HG03103 (cell line): ENCODE measurements around the gene FAM50A.

Experiments
- ATAC-seq: cut with Tn5 transposase; IDR thresholded peaks from one replicate; pipeline ENCODE4 v1.9.1; 2021; ENCODE audit warnings: low read depth; ENCODE audit not compliant: unreplicated experiment

The FAM50A gene

GRCh38 chrX:154436983-154437752 lies 6.8 kb upstream of the FAM50A start, which contains the start of gene GDI1:
GDI1 (plus strand) TSS chrX:154437154; CDS start chrX:154437255, 101 bp downstream.
- ATAC-seq, result no peak

GRCh38 chrX:154437971-154438893 lies 5.7 kb upstream of the FAM50A start:
- ATAC-seq, result no peak

GRCh38 chrX:154439841-154440240 lies 4.1 kb upstream of the FAM50A start:
- no peak for ATAC-seq

- ATAC-seq, result no peak
Observed at GRCh38 chrX:154440623-154441357, 3.2 kb upstream of the FAM50A start.

- ATAC-seq, result no peak
Observed at GRCh38 chrX:154441564-154441963, 2.4 kb upstream of the FAM50A start.

- no peak for ATAC-seq
Observed at GRCh38 chrX:154441984-154442707, 1.8 kb upstream of the FAM50A start.

GRCh38 chrX:154443479-154443910 lies 446 bp upstream of the FAM50A start:
- no peak for ATAC-seq

- ATAC-seq, result no peak
Observed at GRCh38 chrX:154444755-154445246, 860 bp downstream of the FAM50A start.

- no peak for ATAC-seq
Observed at GRCh38 chrX:154445776-154446175, 1.8 kb downstream of the FAM50A start.

GRCh38 chrX:154446430-154446829 lies 2.5 kb downstream of the FAM50A start:
- ATAC-seq, result no peak

- no peak for ATAC-seq
Observed at GRCh38 chrX:154448484-154448883, 4.5 kb downstream of the FAM50A start.

- ATAC-seq, result no peak
Observed at GRCh38 chrX:154449618-154450017, 5.7 kb downstream of the FAM50A start.

GRCh38 chrX:154450312-154450711 lies 6.4 kb downstream of the FAM50A start:
- no peak for ATAC-seq

GRCh38 chrX:154452823-154453222 lies 8.9 kb downstream of the FAM50A start:
- ATAC-seq, result no peak

GRCh38 chrX:154457491-154458115 lies 13.7 kb downstream of the FAM50A start:
- peak; percentile 40 for ATAC-seq

- peak; percentile 49 for ATAC-seq
Observed at GRCh38 chrX:154458116-154458953, 14.4 kb downstream of the FAM50A start, which contains the start of gene PLXNA3. PLXNA3 (plus strand) TSS chrX:154458281; CDS start chrX:154460184, 1,903 bp downstream.

- no peak for ATAC-seq
Observed at GRCh38 chrX:154458954-154459778, 15.2 kb downstream of the FAM50A start.

- ATAC-seq, result no peak
Observed at GRCh38 chrX:154459832-154460231, 15.9 kb downstream of the FAM50A start.
